PC-9 (cell line): ENCODE results near the gene SGMS1.

ENCODE experiments used
- EZH2 ChIP-seq: fragments of 200-600 bp; sonication (generic); IDR thresholded peaks from 2 replicates; pipeline ENCODE4 v1.8.0; 2017; ENCODE audit warnings: antibody characterized with exemption, low read depth
- TF ChIP-seq, protein P1 (sequence below): fragments of 200-600 bp; sonication (generic); conservative IDR thresholded peaks from 2 replicates; pipeline ENCODE4 v1.6.1; 2017; ENCODE audit warnings: mixed run types, antibody characterized with exemption, mild to moderate bottlenecking, moderate library complexity

DNA sequence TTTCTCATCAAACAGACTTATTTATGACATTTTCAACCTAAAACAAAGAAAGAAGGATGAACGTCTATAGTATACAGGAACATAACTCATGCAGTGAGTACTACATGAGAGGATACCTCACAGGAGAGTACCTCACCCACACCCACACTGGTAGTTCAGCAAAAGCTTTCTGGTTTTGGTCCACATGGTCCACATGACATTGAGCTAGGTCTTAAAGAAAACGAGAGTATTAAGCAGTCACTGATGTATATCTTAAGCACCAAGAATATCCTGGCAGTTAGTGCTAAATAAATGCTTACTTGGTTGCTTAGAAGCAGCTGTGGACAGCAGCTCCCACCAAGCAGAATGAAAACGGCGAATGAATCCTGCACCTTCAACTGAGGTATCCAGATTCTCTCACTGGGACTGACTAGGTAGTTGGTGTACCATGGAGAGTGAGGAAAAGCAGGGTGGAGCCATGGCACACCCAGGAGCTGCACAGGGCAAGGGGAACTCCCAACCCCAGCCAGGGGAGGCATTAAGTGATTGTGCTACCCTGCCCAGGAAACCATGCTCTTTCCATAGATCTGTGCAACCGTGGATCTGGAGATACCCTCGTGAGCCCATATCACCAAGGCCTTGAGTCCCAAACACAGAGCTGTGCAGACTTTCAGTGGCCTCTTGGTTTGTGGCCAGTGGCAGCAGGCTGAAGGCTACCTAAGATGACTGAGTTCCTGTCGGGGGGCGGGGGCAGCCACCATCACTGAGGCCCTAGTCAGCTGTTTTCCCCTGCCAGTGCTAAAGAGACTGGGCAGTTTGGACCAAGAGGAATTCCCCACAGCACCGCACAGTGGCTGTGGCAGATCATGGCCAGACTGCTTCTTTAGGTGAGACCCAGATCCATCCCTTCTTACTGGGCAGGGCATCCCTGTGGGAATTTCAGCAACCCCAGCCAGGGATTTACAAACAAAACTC is 143.4 kb downstream of the SGMS1 start:
- TF ChIP-seq, protein P1, sequence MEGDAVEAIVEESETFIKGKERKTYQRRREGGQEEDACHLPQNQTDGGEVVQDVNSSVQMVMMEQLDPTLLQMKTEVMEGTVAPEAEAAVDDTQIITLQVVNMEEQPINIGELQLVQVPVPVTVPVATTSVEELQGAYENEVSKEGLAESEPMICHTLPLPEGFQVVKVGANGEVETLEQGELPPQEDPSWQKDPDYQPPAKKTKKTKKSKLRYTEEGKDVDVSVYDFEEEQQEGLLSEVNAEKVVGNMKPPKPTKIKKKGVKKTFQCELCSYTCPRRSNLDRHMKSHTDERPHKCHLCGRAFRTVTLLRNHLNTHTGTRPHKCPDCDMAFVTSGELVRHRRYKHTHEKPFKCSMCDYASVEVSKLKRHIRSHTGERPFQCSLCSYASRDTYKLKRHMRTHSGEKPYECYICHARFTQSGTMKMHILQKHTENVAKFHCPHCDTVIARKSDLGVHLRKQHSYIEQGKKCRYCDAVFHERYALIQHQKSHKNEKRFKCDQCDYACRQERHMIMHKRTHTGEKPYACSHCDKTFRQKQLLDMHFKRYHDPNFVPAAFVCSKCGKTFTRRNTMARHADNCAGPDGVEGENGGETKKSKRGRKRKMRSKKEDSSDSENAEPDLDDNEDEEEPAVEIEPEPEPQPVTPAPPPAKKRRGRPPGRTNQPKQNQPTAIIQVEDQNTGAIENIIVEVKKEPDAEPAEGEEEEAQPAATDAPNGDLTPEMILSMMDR, result no peak
- no peak for TF ChIP-seq EZH2
